HG03378 (cell line): ENCODE results near the gene NHLRC2.

Experiments
- ATAC-seq: cut with Tn5 transposase; IDR thresholded peaks from one replicate; pipeline ENCODE4 v1.9.1; 2021; ENCODE audit warnings: mild to moderate bottlenecking, moderate library complexity; ENCODE audit not compliant: unreplicated experiment

NHLRC2 gene

GRCh38 chr10:113859261-113859660 lies 4.8 kb downstream of the NHLRC2 start:
- ATAC-seq = no peak

GRCh38 chr10:113865901-113866300 lies 11.4 kb downstream of the NHLRC2 start:
- ATAC-seq = no peak

- no peak for ATAC-seq
Observed at GRCh38 chr10:113866551-113867394, 12.3 kb downstream of the NHLRC2 start.

GRCh38 chr10:113867904-113868303 lies 13.4 kb downstream of the NHLRC2 start:
- ATAC-seq = no peak

- no peak for ATAC-seq
Observed at GRCh38 chr10:113869789-113870188, 15.3 kb downstream of the NHLRC2 start.

- no peak for ATAC-seq
Observed at GRCh38 chr10:113872139-113873030, 17.9 kb downstream of the NHLRC2 start.

- ATAC-seq = no peak
Observed at GRCh38 chr10:113875212-113875611, 20.8 kb downstream of the NHLRC2 start.

GRCh38 chr10:113876461-113876860 lies 22.0 kb downstream of the NHLRC2 start:
- ATAC-seq = no peak

- ATAC-seq = peak; percentile 86
Observed at GRCh38 chr10:113879691-113880090, 25.2 kb downstream of the NHLRC2 start.

- no peak for ATAC-seq
Observed at GRCh38 chr10:113880236-113880635, 25.8 kb downstream of the NHLRC2 start.

GRCh38 chr10:113882240-113882639 lies 27.8 kb downstream of the NHLRC2 start:
- ATAC-seq = no peak

GRCh38 chr10:113889911-113890310 lies 35.5 kb downstream of the NHLRC2 start:
- ATAC-seq = no peak

GRCh38 chr10:113890769-113891168 lies 36.3 kb downstream of the NHLRC2 start:
- no peak for ATAC-seq

- ATAC-seq = no peak
Observed at GRCh38 chr10:113891476-113891875, 37.0 kb downstream of the NHLRC2 start.

- ATAC-seq = no peak
Observed at GRCh38 chr10:113893570-113893969, 39.1 kb downstream of the NHLRC2 start.

- no peak for ATAC-seq
Observed at GRCh38 chr10:113894581-113894980, 40.1 kb downstream of the NHLRC2 start.

GRCh38 chr10:113895018-113895417 lies 40.6 kb downstream of the NHLRC2 start:
- no peak for ATAC-seq

- no peak for ATAC-seq
Observed at GRCh38 chr10:113897693-113898618, 43.5 kb downstream of the NHLRC2 start.

GRCh38 chr10:113899952-113900598 lies 45.6 kb downstream of the NHLRC2 start:
- no peak for ATAC-seq

- ATAC-seq = no peak
Observed at GRCh38 chr10:113905756-113906155, 51.3 kb downstream of the NHLRC2 start.
